ENCODE measurements around the gene CD84. TPM values are rescaled to one million over a fixed set of nuclear protein-coding genes. Genes with fewer than 3 reads are reported as not detected.
A peak's percentile ranks its signal among the peaks of the same experiment; 100 is the strongest.

CD84 gene
- total and polyA plus RNA-seq, 2 donors (not counting 1 experiment from before 2014, with no cell fraction given) = 19.8 to 63.9 TPM

GRCh38 chr1:160620942-160621632, 41.8 kb upstream of the CD84 start:
- Mint-ChIP-seq H3K4me3 (peak overlapping the region; percentile 80), H3K9me3 (ENCODE audit: insufficient read depth) (peaks cover 5% of the 10 kb centered on the region), H3K4me1 (peaks cover 76% of the 10 kb centered on the region), H3K27ac (peak overlapping the region; percentile 81), H3K27me3 (no peaks in the 10 kb centered on the region)
- 0% methylated on average over 2 of the region's 5 CpGs for WGBS (ENCODE audit: insufficient coverage)
- ChIA-PET POLR2A (interaction anchor here (0.7 kb wide), 3 partner anchors 12 to 95 kb away, joined by 5 to 10 read pairs (median 10); no protein-coding TSS in a partner anchor), CTCF (interaction anchor here (0.6 to 10.0 kb wide), 8 partner anchors 9 to 192 kb away, joined by 3 to 76 read pairs (median 10); no protein-coding TSS in a partner anchor)
- DNase-seq (no peak), ATAC-seq (ENCODE audit: low read depth) (peak; percentile 16)
- H3K4me2 ChIP-seq (replicated peaks; ENCODE audit: low read depth, low read length, poor library complexity, severe bottlenecking) = peak overlapping the region; percentile 57
- H3K4me1 ChIP-seq (ENCODE audit: control insufficient read depth in 2 of 2, insufficient read depth in 2 of 2, low read length in 2 of 2) = peaks cover 58 to 64% of the 10 kb centered on the region in 2 donors
- peaks cover 0 to 4% (median 0%) of the 10 kb centered on the region in 3 donors for H3K9me3 ChIP-seq (ENCODE audit: control extremely low read depth in 1 of 3, control insufficient read depth in 2 of 3, insufficient read depth in 1 of 3, low read length in 2 of 3)
- H3K79me2 ChIP-seq (ENCODE audit: control insufficient read depth, insufficient read depth, low read length) = peaks cover 74% of the 10 kb centered on the region
- intact Hi-C loops (cut with micrococcal nuclease) = no loop called here
- no peaks in the 10 kb centered on the region for H3K27me3 ChIP-seq (replicated peaks in 1 of 4; ENCODE audit: control extremely low read depth in 1 of 4, control insufficient read depth in 3 of 4, insufficient read depth in 4 of 4, low read length in 3 of 4)
- peak overlapping the region in 1 of 5 experiments; percentile 18 for H3K4me3 ChIP-seq (ENCODE audit: control extremely low read depth in 1 of 5, extremely low read depth in 1 of 5, insufficient read depth in 1 of 5, low read depth in 2 of 5, low read length in 4 of 5)
- H2AFZ ChIP-seq (ENCODE audit: insufficient read depth, low read depth, low read length, poor library complexity, severe bottlenecking) = peak overlapping the region; percentile 1
- no peaks in the 10 kb centered on the region for H4K20me1 ChIP-seq (ENCODE audit: control insufficient read depth, insufficient read depth, low read length, poor library complexity, severe bottlenecking)
- H3K9ac ChIP-seq (ENCODE audit: low read length) = peak overlapping the region; percentile 27
- peak overlapping the region; percentile 19 to 70 for H3K27ac ChIP-seq (ENCODE audit: low read length in 2 of 2)
- peaks cover 0 to 49% of the 10 kb centered on the region in 2 experiments for H3K36me3 ChIP-seq (replicated peaks in 1 of 2; ENCODE audit: control extremely low read depth in 1 of 2, control insufficient read depth in 1 of 2, extremely low read depth in 1 of 2, insufficient read depth in 2 of 2, low read length in 1 of 2)
- TF ChIP-seq EZH2 (IDR thresholded peaks at IDR 0.05; ENCODE audit: borderline replicate concordance, insufficient read depth, low read depth, low read length, poor library complexity, severe bottlenecking) = no peak
- no peak for TF ChIP-seq CTCF (IDR thresholded peaks at IDR 0.05)

GRCh38 chr1:160619742-160620277, 40.5 kb upstream of the CD84 start:
- intact Hi-C loops (cut with micrococcal nuclease) = loop anchor here (2.0 kb wide), 1 partner anchor 55 kb away; no protein-coding TSS in a partner anchor
- peaks cover 61% of the 10 kb centered on the region for H3K79me2 ChIP-seq (ENCODE audit: control insufficient read depth, insufficient read depth, low read length)
- H3K27ac ChIP-seq (ENCODE audit: low read length in 2 of 2) = no peak overlapping the region

More at GRCh38 chr1:160619742-160620277, 40.5 kb upstream of the CD84 start:
- H3K4me2 ChIP-seq (replicated peaks; ENCODE audit: low read depth, low read length, poor library complexity, severe bottlenecking) = no peak overlapping the region
- Mint-ChIP-seq H3K4me1 (peaks cover 67% of the 10 kb centered on the region), H3K9me3 (ENCODE audit: insufficient read depth) (peaks cover 5% of the 10 kb centered on the region), H3K4me3 (peak overlapping the region; percentile 7), H3K27ac (no peak overlapping the region), H3K27me3 (no peaks in the 10 kb centered on the region)
- H3K4me1 ChIP-seq (ENCODE audit: control insufficient read depth in 2 of 2, insufficient read depth in 2 of 2, low read length in 2 of 2) = peaks cover 45 to 52% of the 10 kb centered on the region in 2 donors
- ChIA-PET POLR2A (no interaction called here), CTCF (interaction anchor here (0.5 to 5.8 kb wide), 23 partner anchors 9 to 424 kb away, joined by 3 to 73 read pairs (median 4); partner anchors contain the start of gene SLAMF1)
- no peak overlapping the region for H3K9ac ChIP-seq (ENCODE audit: low read length)
- no peaks in the 10 kb centered on the region for H4K20me1 ChIP-seq (ENCODE audit: control insufficient read depth, insufficient read depth, low read length, poor library complexity, severe bottlenecking)
- H3K9me3 ChIP-seq (ENCODE audit: control extremely low read depth in 1 of 3, control insufficient read depth in 2 of 3, insufficient read depth in 1 of 3, low read length in 2 of 3) = peaks cover 0 to 4% (median 0%) of the 10 kb centered on the region in 3 donors
- ATAC-seq (ENCODE audit: low read depth) = no peak
- H3K27me3 ChIP-seq (replicated peaks in 1 of 4; ENCODE audit: control extremely low read depth in 1 of 4, control insufficient read depth in 3 of 4, insufficient read depth in 4 of 4, low read length in 3 of 4) = no peaks in the 10 kb centered on the region
- no peak overlapping the region for H2AFZ ChIP-seq (ENCODE audit: insufficient read depth, low read depth, low read length, poor library complexity, severe bottlenecking)
- 100% methylated on average over 2 of the region's 4 CpGs for WGBS (ENCODE audit: insufficient coverage)
- no peak for DNase-seq
- H3K4me3 ChIP-seq (ENCODE audit: control extremely low read depth in 1 of 5, extremely low read depth in 1 of 5, insufficient read depth in 1 of 5, low read depth in 2 of 5, low read length in 4 of 5) = no peak overlapping the region
- no peak for TF ChIP-seq EZH2 (IDR thresholded peaks at IDR 0.05; ENCODE audit: borderline replicate concordance, insufficient read depth, low read depth, low read length, poor library complexity, severe bottlenecking)
- TF ChIP-seq CTCF (IDR thresholded peaks at IDR 0.05) = no peak
- peaks cover 0 to 59% of the 10 kb centered on the region in 2 experiments for H3K36me3 ChIP-seq (replicated peaks in 1 of 2; ENCODE audit: control extremely low read depth in 1 of 2, control insufficient read depth in 1 of 2, extremely low read depth in 1 of 2, insufficient read depth in 2 of 2, low read length in 1 of 2)
